AG10803 (cell line): ENCODE data around the gene SFXN5.
"Not testable (repeated sequence)": the region's sequence is repeated elsewhere in the genome, so short reads cannot be mapped to it uniquely, and the experiment has no call there.

Source experiments
- DNase-seq: peaks from one replicate; pipeline ENCODE4 v3.0.0; 2010; ENCODE audit warnings: low read depth
- H3K4me3 ChIP-seq: 2 replicates; pipeline ENCODE4 v1.5.1; 2011; ENCODE audit warnings: mild to moderate bottlenecking, low read length, control low read depth
- TF ChIP-seq, protein P1 (sequence below): conservative IDR thresholded peaks from 2 replicates; pipeline ENCODE4 v1.5.1; 2011; ENCODE audit warnings: mild to moderate bottlenecking, low read length, control low read depth, inconsistent platforms

The SFXN5 gene

DNA sequence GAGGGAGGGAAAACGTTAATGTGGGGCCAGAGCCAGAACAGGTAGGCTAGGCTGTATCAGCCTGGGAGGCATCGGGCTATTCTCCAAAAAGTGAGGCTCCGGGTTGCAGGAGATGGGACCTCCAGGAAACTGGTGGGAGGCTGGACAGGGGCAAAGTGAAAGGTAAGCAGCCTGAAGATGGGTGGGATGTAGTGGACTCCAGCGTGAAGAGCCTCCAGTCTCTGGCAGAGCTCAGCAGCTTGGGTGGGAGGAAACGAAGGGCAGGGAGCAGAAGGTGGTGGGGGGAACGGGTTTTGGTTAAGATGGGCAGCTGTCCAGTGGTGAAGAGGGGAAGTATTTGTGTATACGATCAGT, 157.3 kb downstream of the SFXN5 start:
- DNase-seq = no peak
- H3K4me3 ChIP-seq = no peak overlapping the region
- TF ChIP-seq, protein P1, sequence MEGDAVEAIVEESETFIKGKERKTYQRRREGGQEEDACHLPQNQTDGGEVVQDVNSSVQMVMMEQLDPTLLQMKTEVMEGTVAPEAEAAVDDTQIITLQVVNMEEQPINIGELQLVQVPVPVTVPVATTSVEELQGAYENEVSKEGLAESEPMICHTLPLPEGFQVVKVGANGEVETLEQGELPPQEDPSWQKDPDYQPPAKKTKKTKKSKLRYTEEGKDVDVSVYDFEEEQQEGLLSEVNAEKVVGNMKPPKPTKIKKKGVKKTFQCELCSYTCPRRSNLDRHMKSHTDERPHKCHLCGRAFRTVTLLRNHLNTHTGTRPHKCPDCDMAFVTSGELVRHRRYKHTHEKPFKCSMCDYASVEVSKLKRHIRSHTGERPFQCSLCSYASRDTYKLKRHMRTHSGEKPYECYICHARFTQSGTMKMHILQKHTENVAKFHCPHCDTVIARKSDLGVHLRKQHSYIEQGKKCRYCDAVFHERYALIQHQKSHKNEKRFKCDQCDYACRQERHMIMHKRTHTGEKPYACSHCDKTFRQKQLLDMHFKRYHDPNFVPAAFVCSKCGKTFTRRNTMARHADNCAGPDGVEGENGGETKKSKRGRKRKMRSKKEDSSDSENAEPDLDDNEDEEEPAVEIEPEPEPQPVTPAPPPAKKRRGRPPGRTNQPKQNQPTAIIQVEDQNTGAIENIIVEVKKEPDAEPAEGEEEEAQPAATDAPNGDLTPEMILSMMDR = no peak

DNA sequence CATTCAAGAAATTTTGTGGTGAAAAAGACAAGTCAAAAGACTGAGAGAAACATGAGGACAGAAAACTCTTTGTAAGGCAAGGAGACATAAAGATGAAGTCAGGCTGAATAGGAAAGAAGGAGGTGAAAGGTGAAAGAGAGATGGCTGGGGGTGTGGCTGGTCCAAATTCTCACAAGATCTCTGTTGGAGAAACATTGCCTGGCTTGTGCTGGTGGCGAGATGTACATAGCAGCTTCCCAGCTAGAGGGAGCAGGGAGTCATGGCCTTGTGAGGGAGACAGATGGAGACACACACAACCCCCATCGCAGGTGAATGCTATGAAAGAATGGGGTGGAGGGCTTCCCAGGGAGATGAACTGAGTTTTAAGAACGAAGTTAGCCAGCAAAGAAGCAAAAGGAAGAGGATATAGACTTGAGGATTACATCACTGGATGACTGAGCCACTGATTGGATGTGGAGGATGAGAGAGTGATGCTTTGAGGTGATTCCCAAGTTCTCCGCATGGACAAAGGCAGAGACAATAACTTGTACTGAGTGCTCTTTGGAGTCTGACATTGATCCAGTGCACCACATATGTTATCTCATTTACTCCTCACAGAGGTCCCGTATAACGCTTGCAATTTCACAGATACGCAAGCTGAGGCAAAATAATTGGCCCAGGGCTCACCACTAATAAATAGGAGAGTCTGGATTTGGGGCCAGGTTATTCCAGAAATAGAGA, 157.9 kb downstream of the SFXN5 start:
- H3K4me3 ChIP-seq = no peak overlapping the region
- TF ChIP-seq, protein P1 = peak; percentile 12; the same call in 1 of the 2 replicates
- no peak for DNase-seq

DNA sequence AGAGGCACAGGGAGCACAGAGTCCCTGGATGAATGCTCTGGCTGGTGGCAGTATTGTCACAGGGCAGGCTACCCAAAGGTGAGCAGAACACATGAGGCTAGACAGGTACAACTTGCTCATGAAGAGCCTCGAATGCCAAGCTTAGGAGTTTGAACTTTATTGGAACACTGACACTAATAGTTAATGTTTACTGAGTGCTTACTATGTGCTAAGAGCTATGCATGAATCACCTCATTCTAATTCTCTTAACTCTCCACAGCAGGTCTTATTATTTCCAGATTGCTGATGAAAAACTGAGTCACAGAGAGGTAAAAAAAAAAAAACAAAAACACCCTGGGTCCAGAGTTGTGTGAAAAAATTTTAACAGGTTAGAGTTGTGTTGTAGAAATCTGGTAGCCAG, 160.3 kb downstream of the SFXN5 start:
- TF ChIP-seq, protein P1 = no peak
- no peak overlapping the region for H3K4me3 ChIP-seq
- DNase-seq = peak; percentile 26

DNA sequence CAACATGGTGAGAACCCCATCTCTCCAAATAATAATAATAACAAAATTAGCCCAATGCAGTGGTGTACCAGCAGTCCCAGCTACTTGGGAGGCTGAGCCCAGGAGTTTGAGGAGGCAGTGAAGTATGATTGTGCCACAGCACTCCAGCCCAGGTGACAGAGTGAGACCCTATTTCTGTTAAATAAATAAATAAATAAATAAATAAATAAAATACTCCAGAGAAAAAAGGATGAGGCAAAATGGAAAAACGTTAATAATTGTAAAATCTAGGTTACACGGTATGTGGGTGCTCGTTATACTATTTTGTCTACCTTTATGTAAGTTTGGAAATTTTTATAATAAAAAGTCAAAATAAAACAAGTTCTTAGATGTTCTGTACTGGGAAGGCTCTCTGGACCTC, 162.8 kb downstream of the SFXN5 start:
- DNase-seq = no peak
- TF ChIP-seq, protein P1 = no peak
- H3K4me3 ChIP-seq = no peak overlapping the region

DNA sequence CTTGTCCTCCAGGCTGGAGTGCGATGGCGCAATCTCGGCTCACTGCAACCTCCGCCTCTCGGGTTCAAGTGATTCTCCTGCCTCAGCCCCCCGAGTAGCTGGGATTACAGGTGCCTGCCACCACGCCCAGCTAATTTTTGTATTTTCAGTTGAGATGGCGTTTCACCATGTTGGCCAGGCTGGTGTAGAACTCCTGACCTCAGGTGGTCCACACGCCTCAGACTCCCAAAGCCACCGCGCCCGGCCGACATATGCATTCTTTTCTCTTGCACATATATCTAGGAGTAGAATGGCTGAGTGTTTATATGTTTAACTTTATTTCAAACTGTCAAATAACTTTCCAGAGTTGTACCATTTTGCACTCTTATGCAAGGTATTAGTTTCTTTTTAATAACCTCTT, 164.1 kb downstream of the SFXN5 start:
- DNase-seq, H3K4me3 ChIP-seq: not testable (repeated sequence)

DNA sequence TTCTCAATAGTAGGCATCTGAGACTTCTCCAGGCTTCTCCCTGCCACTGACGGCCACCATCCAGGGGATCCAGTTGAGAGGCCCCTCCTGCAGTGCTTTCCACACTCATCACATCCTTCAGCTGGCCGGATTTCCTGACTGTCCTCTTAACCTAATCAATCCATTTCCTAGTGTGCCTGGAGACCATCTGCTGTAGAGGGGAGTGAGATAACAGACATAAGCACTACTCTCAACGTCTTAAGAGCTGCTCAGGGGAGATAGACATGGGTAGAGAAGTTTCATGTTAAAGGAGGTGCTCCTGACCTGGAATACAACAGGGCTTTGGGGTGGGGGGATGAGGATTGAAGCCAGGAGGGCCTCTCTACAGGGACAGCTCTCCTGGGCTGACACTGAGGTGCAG, 170.1 kb downstream of the SFXN5 start:
- DNase-seq = no peak
- no peak overlapping the region for H3K4me3 ChIP-seq
- TF ChIP-seq, protein P1 = no peak

DNA sequence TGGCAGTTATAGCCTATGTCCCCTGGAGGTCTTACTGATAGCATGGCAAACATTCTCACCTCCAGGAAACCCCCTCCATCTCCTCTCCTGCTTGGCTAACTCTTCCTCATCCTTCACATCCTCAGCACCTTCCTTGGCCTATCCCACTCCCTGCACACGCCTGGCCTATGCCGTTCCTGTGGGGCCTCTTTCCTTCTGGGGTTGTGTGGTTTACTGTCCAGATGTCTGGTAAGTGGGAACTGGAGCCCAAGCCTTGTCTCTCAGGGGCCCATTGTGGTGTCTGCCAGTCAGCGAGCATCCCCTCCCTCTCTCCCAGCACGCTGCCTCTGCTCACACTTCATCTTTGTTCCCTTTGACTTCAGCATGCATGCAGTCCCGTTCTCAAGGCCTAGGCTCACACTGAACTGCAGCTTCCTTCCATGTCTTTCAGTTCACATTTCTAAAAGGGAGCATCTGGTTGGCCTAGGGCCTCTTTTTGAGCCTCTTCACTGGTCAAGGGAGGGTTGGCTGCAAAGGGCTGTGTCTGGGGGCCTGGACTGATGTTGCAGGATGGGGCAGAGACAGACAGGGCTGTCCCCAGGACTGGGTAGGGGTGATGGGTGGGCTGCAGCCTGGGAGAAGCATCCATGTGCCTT, 171.2 kb downstream of the SFXN5 start:
- no peak overlapping the region for H3K4me3 ChIP-seq
- TF ChIP-seq, protein P1 = no peak
- DNase-seq = no peak
